NT2/D1 (cell line): ENCODE data around the gene DNAI1.

ENCODE experiments used
- DNase-seq: peaks from one replicate; pipeline ENCODE4 v3.0.0-alpha.2; 2011; ENCODE audit warnings: low read depth, low spot score
- H3K27me3 ChIP-seq: 2 replicates; pipeline ENCODE4 v1.6.0; 2011; ENCODE audit warnings: mild to moderate bottlenecking; ENCODE audit not compliant: insufficient read length, insufficient read depth
- H3K36me3 ChIP-seq: 2 replicates; pipeline ENCODE4 v1.6.1; 2011; ENCODE audit warnings: mild to moderate bottlenecking, low read length, mixed read lengths; ENCODE audit not compliant: insufficient read depth, insufficient read length
- H3K4me1 ChIP-seq: 2 replicates; pipeline ENCODE4 v1.5.1; 2011; ENCODE audit not compliant: insufficient read depth, insufficient read length
- H3K4me3 ChIP-seq: 2 replicates; pipeline ENCODE4 v1.5.1; 2011; ENCODE audit warnings: low read depth; ENCODE audit not compliant: insufficient read length
- H3K9ac ChIP-seq: 2 replicates; pipeline ENCODE4 v1.6.0; 2011; ENCODE audit warnings: low read depth; ENCODE audit not compliant: insufficient read length
- H3K9me3 ChIP-seq: 2 replicates; pipeline ENCODE4 v1.5.1; 2011; ENCODE audit warnings: mild to moderate bottlenecking, low read length; ENCODE audit not compliant: insufficient read depth
- SUZ12 ChIP-seq: IDR thresholded peaks from 2 replicates; pipeline ENCODE4 v1.6.1; 2011; ENCODE audit not compliant: insufficient read length, insufficient read depth; ENCODE audit errors: extremely low read depth
- YY1 ChIP-seq: IDR thresholded peaks from 2 replicates; pipeline ENCODE4 v1.6.1; 2011; ENCODE audit not compliant: insufficient read length, insufficient read depth
- ZNF274 ChIP-seq: IDR thresholded peaks from 2 replicates; pipeline ENCODE4 v1.6.1; 2011; ENCODE audit warnings: mild to moderate bottlenecking, low read depth, low read length

DNAI1 gene

DNA sequence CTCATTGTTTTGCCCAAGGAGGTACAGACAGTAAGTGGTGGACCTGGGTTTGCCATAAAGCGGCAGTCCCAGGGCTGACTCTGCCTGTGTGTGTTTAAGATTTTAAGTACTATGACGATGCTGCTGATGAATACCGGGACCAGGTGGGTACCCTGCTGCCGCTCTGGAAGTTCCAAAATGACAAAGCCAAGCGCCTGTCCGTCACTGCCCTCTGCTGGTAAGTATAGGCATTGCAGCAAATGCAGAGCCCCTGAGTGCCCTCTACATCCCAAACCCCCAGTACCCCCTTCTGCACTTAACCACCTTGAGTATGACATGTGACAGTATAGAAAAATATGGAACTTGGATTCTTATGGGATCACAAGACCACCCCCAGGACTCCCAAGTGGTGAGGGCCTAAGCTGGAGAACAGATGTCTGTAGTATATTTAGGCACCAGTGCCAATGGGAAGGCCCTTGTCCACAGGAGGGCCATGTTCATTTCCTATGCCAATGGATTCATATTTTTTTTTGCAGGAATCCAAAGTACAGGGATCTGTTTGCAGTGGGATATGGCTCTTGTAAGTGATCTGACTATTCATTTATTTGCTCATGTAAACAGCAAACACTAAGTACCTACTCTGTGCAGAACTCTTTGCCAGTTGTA lies 42.1 kb downstream of the DNAI1 start:
- no peak for DNase-seq

GRCh38 chr9:34501372-34501771 lies 42.8 kb downstream of the DNAI1 start:
- no peak overlapping the region for H3K9ac ChIP-seq
- no peak overlapping the region for H3K4me3 ChIP-seq
- H3K4me1 ChIP-seq = no peaks in the 10 kb centered on the region
- TF ChIP-seq ZNF274 (no peak), SUZ12 (no peak), YY1 (no peak)
- H3K27me3 ChIP-seq = peaks cover 11% of the 10 kb centered on the region
- H3K9me3 ChIP-seq = no peaks in the 10 kb centered on the region
- no peak for DNase-seq
- no peaks in the 10 kb centered on the region for H3K36me3 ChIP-seq

More for the DNA sequence above, 42.1 kb downstream of the DNAI1 start:
- H3K27me3 ChIP-seq = peaks cover 11% of the 10 kb centered on the region
- no peak overlapping the region for H3K4me3 ChIP-seq
- H3K9ac ChIP-seq = no peak overlapping the region
- H3K4me1 ChIP-seq = no peaks in the 10 kb centered on the region
- TF ChIP-seq YY1 (no peak), SUZ12 (no peak), ZNF274 (no peak)
- no peaks in the 10 kb centered on the region for H3K36me3 ChIP-seq
- H3K9me3 ChIP-seq = no peaks in the 10 kb centered on the region

DNA sequence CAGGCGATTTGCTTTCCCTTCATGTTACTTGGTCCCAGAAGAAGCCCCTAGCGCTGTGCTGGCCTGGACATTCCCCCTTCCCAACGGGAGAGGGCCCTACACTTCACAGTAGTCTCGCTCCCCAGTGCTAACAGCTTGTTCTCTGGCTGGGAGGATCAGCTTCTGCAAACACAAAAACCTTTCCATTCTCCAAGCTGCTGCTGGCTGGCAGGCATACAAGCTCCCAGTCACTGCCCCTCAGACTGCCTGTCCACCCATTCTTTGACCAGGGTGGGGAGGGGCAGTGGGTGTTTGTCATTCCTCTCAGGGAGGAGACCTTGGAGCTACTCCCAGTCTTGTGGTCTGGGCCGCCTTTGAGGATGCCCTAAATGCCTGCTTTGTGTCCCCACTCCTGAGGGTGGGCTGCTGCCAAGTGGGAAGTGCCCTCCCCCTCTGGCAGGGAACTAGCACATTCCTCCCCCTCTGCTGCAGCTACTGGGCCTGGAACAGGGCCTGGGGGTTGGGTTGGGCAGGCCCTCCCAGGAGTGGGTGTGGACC lies 43.4 kb downstream of the DNAI1 start:
- no peaks in the 10 kb centered on the region for H3K36me3 ChIP-seq
- no peak for DNase-seq
- no peaks in the 10 kb centered on the region for H3K4me1 ChIP-seq

DNA sequence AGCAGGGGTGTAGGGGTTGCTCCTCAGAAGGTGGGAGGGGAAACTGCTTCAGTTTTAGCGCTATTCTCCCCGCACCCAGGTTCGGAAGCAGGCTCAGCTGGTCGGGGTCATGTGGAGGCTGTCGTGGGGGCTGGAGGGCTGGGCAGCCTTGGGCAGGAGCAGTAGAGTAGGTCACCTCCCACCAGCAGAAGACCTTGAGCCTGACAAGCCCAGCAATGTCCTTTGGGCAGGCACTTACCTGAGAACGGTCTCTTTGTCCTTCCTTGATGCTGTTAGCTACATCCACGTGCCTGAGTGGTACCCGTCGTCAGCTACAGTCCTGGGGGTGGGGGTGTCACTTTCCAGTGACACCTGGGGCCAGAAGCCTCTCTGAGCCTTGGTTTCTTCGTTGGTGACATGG lies 43.9 kb downstream of the DNAI1 start:
- Histone ChIP-seq H3K36me3 (no peaks in the 10 kb centered on the region), H3K27me3 (peaks cover 11% of the 10 kb centered on the region), H3K4me3 (no peak overlapping the region), H3K4me1 (no peaks in the 10 kb centered on the region), H3K9ac (no peak overlapping the region), H3K9me3 (no peaks in the 10 kb centered on the region)
- TF ChIP-seq SUZ12 = no peak
- no peak for TF ChIP-seq YY1
- TF ChIP-seq ZNF274 = no peak
- no peak for DNase-seq

More for the DNA sequence above, 43.4 kb downstream of the DNAI1 start:
- H3K9ac ChIP-seq = no peak overlapping the region
- TF ChIP-seq YY1 = no peak
- TF ChIP-seq SUZ12 = no peak
- TF ChIP-seq ZNF274 = no peak
- H3K9me3 ChIP-seq = no peaks in the 10 kb centered on the region
- no peak overlapping the region for H3K4me3 ChIP-seq
- peaks cover 11% of the 10 kb centered on the region for H3K27me3 ChIP-seq

- no peak overlapping the region for H3K4me3 ChIP-seq
- DNase-seq = no peak
- no peak for TF ChIP-seq ZNF274
- no peak for TF ChIP-seq SUZ12
- no peak for TF ChIP-seq YY1
- H3K36me3 ChIP-seq = no peaks in the 10 kb centered on the region
- H3K4me1 ChIP-seq = no peaks in the 10 kb centered on the region
- H3K27me3 ChIP-seq = peaks cover 11% of the 10 kb centered on the region
- H3K9me3 ChIP-seq = no peaks in the 10 kb centered on the region
- H3K9ac ChIP-seq = no peak overlapping the region
These were observed 44.3 kb downstream of the DNAI1 start for GRCh38 chr9:34502891-34503290.

- no peak overlapping the region for H3K9ac ChIP-seq
- no peak for DNase-seq
- no peaks in the 10 kb centered on the region for H3K4me1 ChIP-seq
- H3K27me3 ChIP-seq = peaks cover 11% of the 10 kb centered on the region
- H3K9me3 ChIP-seq = no peaks in the 10 kb centered on the region
- H3K36me3 ChIP-seq = no peaks in the 10 kb centered on the region
- no peak overlapping the region for H3K4me3 ChIP-seq
- TF ChIP-seq ZNF274 (no peak), YY1 (no peak), SUZ12 (no peak)
These were observed 44.8 kb downstream of the DNAI1 start for GRCh38 chr9:34503406-34503805.

- no peaks in the 10 kb centered on the region for H3K9me3 ChIP-seq
- no peak overlapping the region for H3K9ac ChIP-seq
- no peaks in the 10 kb centered on the region for H3K36me3 ChIP-seq
- H3K4me3 ChIP-seq = no peak overlapping the region
- peaks cover 5% of the 10 kb centered on the region for H3K4me1 ChIP-seq
- no peak for DNase-seq
- H3K27me3 ChIP-seq = no peaks in the 10 kb centered on the region
- TF ChIP-seq YY1 (no peak), ZNF274 (no peak), SUZ12 (no peak)
These were observed 46.9 kb downstream of the DNAI1 start for GRCh38 chr9:34505370-34506120.
